GM12875 (cell line): ENCODE data around the gene LRP1B.

Source experiments
- H3K4me3 ChIP-seq: one replicate; pipeline ENCODE4 v1.5.1; 2011; ENCODE audit warnings: low read depth, low read length, control low read depth
- CTCF ChIP-seq: IDR thresholded peaks from 2 replicates; pipeline ENCODE4 v1.5.1; 2011; ENCODE audit warnings: low read depth, mild to moderate bottlenecking, control low read depth, inconsistent platforms, low read length, moderate library complexity, borderline replicate concordance; ENCODE audit not compliant: insufficient read depth

The LRP1B gene

GRCh38 chr2:141475801-141476200 lies 655.0 kb downstream of the LRP1B start:
- no peak for TF ChIP-seq CTCF
- H3K4me3 ChIP-seq: no peak overlapping the region

- H3K4me3 ChIP-seq: no peak overlapping the region
- no peak for TF ChIP-seq CTCF
These were observed 662.1 kb downstream of the LRP1B start for GRCh38 chr2:141468761-141469160.

- no peak overlapping the region for H3K4me3 ChIP-seq
- no peak for TF ChIP-seq CTCF
These were observed 663.5 kb downstream of the LRP1B start for GRCh38 chr2:141467331-141467730.

- H3K4me3 ChIP-seq: no peak overlapping the region
- TF ChIP-seq CTCF: no peak
These were observed 665.8 kb downstream of the LRP1B start for GRCh38 chr2:141464995-141465394.

GRCh38 chr2:141458351-141458750 lies 672.5 kb downstream of the LRP1B start:
- no peak for TF ChIP-seq CTCF

GRCh38 chr2:141455877-141456276 lies 674.9 kb downstream of the LRP1B start:
- no peak for TF ChIP-seq CTCF
- no peak overlapping the region for H3K4me3 ChIP-seq

More at GRCh38 chr2:141458351-141458750, 672.5 kb downstream of the LRP1B start:
- H3K4me3 ChIP-seq: no peak overlapping the region

- no peak overlapping the region for H3K4me3 ChIP-seq
- TF ChIP-seq CTCF: no peak
These were observed 675.5 kb downstream of the LRP1B start for GRCh38 chr2:141455211-141455826.
